A549 treated with ZK216348 at 1 μM for 4 hours (cell line): ENCODE results near the gene CRCP. TPM values are rescaled to one million over a fixed set of nuclear protein-coding genes. Genes with fewer than 3 reads are reported as not detected.

Source experiments
- total RNA-seq: library from RNA; stranded (reverse); fragments of 200-300 nt; extraction: Qiagen RNA extraction; gene quantifications from 5 replicates; pipeline ENCODE4 v1.2.3, GENCODE V29; 2022; ENCODE audit warnings: low read depth

The CRCP gene
- total RNA-seq = 24.8 to 36.1 TPM (median 26.3 TPM) in 5 replicates

DNA sequence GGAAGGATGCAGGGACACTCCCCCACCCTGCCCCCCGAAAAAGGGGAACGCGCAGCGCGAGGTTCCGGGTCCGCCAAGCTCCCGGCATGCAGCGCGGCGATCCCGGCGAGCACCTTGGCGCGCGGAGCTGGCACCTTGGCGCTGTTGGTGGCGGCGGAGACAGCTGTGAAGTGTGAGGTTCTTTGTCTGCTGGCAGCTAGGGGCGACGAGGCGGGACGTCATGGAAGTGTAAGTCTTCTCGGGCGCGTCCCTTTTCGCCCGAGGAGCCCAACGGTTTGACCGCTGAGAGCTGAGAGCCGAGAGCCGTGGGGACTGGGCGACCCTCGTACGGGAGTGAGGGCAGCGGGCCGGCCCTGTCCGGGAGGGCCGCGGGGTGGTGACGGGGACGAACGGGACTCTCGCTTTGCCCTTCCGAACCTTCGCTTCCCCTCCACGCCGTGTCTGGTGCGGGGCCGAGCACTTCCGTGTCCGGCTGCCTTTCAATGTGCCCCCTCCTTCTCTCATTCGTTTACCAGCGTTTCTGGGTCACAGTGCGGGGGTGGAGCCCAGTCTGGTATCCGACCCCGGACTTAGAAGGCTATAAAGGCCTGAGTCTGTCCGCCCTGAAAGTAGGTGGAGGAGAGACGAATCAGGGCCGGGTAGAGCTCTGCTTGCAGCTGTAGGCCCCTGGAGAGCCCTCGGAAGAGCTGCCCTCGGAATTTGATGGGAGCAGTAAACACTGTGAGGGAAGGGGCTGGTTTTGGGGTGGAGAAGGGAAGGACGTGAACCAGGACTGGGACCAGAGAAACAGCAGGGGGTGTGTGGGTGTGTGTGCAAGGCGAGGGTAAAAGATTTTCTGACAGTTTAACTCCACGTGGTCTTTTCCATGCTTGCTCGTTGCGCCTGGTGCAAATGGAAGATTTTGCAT, at the start of gene CRCP:
Gene CRCP, plus strand, starts transcription at position 105 of the 907 bp plus-strand sequence. Its CDS starts 116 bp downstream, at position 221.

DNA sequence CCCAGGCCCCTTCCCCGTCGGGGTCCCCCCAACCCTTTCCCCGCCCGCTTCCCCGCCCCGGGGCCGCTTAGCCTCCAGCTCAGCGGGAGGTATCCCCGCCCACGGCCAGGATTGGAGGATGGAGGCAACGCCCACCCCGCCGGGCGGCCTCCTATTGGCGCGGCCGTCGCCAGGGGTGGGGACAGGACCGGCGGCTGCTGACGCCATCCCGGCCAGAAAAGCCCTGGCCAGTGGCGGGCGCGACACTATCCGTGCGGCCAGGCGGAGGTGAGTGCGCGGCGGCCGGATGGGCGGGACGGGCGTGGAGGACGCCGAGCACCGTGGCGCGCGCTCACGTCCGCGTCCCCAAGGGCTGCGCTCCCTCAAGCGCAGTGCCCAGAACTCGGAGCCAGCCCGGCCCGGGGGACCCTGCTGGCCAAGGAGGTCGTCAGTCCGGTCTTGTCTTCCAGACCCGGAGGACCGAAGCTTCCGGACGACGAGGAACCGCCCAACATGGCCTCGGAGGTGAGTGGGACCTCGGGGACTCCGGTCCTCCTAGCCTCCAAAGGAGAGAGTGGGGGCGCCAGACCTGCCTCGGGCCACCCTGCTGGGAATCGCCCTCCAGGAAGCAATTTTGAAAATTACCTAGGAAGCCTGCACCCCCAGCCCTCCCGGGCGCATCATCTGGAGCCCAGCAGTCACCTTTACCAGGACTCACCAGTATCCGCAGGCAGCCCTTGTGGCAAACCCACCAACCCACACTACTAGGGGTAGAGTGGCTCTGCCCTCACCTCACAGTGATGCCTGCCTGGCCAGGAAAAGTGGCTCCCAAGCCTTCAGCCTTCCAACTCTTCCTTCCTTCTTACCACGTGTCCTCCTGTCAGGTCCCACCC, 38.8 kb upstream of the CRCP start, which contains the start of gene ASL:
Gene ASL, plus strand, starts transcription at position 230 of the 872 bp plus-strand sequence. Its CDS starts 263 bp downstream, at position 493.

Other genes with a start within 250 kb of the CRCP start
- 19.7 to 33.9 TPM (median 32.2 TPM) in 5 replicates for gene VKORC1L1, start 241.8 kb upstream of the CRCP start, total RNA-seq
- gene GUSB, start 132.6 kb upstream of the CRCP start, total RNA-seq = 28.1 to 36.2 TPM (median 31.9 TPM) in 5 replicates
- gene ASL, start 39.0 kb upstream of the CRCP start, total RNA-seq = 16.4 to 25.7 TPM (median 21.9 TPM) in 5 replicates
- 6.1 to 8.8 TPM (median 7.4 TPM) in 5 replicates for gene TPST1, start 90.5 kb downstream of the CRCP start, total RNA-seq